ENCODE results near the gene FAHD1. TPM values are rescaled to one million over a fixed set of nuclear protein-coding genes. Genes with fewer than 3 reads are reported as not detected.

The FAHD1 gene
- total RNA-seq, 1 donor = 51.8 TPM

DNA sequence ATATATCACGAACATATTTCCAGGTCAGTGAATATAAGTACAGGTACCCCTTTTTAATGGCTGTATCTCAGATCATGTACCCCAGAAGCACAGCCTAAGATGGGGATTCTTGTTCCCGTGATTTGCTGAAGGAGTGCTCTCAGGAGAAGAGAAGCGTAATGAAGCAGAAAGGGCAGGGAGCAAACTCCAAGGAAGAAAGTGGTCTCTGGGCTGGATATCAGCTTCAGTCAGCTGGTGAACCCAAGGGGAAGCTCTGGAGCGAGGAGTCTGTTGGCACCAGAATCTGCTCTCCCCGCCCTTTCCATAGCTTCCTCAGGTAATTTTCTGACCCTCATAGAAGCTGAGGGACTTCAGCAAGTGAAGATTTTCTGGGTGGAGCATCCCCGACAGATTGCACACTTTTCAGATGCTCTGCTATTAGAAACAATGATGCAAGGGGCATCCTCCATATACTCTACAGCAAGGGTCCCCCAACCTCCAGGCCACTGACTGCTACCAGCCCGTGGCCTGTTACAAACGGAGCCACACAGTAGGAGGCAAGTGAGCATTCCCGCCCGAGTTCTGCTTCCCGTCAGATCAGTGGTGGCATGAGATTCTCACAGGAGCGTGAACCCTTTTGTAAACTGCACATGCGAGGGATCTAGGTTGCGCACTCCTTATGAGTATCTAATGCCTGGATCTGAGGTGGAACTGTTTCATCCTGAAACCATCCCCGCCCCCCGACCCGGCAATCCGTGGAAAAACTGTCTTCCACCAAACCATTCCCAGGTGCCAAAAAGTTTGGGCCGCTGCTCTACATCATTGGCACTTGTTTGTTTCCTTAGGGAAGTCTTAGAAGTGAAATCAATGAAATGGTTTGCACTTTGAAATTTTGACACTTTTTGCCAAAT is 4.4 kb downstream of the FAHD1 start:
- DNase-seq (ENCODE audit: low read depth) = no peak
- no peak overlapping the region for H3K4me3 ChIP-seq (ENCODE audit: low read depth, low read length)
- TF ChIP-seq, protein P1, sequence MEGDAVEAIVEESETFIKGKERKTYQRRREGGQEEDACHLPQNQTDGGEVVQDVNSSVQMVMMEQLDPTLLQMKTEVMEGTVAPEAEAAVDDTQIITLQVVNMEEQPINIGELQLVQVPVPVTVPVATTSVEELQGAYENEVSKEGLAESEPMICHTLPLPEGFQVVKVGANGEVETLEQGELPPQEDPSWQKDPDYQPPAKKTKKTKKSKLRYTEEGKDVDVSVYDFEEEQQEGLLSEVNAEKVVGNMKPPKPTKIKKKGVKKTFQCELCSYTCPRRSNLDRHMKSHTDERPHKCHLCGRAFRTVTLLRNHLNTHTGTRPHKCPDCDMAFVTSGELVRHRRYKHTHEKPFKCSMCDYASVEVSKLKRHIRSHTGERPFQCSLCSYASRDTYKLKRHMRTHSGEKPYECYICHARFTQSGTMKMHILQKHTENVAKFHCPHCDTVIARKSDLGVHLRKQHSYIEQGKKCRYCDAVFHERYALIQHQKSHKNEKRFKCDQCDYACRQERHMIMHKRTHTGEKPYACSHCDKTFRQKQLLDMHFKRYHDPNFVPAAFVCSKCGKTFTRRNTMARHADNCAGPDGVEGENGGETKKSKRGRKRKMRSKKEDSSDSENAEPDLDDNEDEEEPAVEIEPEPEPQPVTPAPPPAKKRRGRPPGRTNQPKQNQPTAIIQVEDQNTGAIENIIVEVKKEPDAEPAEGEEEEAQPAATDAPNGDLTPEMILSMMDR (IDR thresholded peaks at IDR 0.05; ENCODE audit: insufficient read depth, low read depth, low read length) = no peak

DNA sequence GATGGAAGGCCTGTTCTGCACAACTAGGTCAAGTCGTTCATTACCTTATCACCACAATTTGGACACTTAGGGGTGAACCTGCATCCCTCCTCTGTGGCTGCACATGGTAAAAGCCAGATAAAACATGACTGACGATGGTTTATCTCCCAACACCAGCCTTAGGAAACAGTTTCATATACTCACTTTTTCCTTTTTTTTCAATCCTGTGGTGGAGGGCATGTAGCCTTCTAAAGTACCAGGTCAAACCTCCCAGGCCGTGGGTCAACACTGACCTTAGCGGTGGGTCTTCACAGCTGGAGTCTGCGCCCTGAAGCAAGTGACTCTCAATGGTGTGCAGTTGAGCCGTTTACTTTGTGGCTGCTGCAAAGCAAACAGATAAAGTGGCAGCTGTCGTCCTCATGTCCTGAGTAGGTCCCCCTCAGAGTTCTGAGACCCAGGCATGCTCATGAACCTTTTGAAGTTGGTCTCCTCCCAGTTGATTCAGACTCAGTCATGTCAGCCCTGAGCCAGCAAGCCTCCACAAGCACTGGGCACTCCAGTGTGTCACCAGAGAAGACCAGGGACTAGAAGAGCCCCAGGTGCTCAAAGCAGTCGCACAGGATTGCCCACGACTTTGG is 5.9 kb downstream of the FAHD1 start:
- H3K4me3 ChIP-seq (ENCODE audit: low read depth, low read length) = no peak overlapping the region

DNA sequence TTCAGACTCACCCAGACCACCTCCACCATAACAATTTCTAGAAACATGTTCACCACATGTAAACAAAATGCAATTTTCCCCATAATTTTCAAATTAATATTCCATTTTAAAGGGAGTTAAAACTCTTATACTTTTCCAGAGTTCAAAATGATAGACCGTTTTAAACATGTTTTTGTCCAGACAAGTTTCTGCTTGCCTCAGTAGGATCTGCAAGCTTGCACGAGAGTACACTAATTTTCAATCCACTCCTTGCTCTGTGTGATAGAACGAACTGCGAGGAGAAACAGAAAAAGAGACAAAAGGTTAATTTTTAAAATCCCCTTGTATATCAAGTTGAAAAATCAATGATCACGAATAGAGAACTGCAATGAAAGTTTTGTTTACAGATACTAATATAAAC is 7.1 kb downstream of the FAHD1 start:
- DNase-seq (ENCODE audit: low read depth) = no peak
- TF ChIP-seq, protein P1 (IDR thresholded peaks at IDR 0.05; ENCODE audit: insufficient read depth, low read depth, low read length) = no peak
- no peak overlapping the region for H3K4me3 ChIP-seq (ENCODE audit: low read depth, low read length)

More for the DNA sequence above, 5.9 kb downstream of the FAHD1 start:
- no peak for DNase-seq (ENCODE audit: low read depth)
- TF ChIP-seq, protein P1 (IDR thresholded peaks at IDR 0.05; ENCODE audit: insufficient read depth, low read depth, low read length) = no peak

DNA sequence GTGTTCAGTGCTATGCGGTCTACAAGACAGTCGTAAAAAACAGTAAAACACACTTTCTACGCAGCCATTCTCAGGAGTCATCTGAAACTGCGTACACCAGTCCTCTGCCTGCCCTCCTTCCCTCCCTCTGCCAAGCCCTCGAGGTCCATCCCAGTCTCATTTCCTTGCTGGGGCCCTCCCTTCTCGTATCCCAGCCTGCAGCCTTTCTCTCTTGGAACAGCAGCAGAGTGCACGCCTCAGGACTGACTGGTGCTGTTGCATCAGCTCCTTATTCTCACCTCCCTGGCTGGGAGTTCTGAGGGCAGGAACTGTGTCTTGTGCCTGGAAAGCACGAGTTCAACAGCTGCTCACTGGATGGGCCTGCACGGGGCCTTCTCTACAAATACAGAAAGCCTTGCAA is 12.5 kb downstream of the FAHD1 start:
- no peak overlapping the region for H3K4me3 ChIP-seq (ENCODE audit: low read depth, low read length)
- DNase-seq (ENCODE audit: low read depth) = peak; percentile 91
- TF ChIP-seq, protein P1 (IDR thresholded peaks at IDR 0.05; ENCODE audit: insufficient read depth, low read depth, low read length) = no peak

DNA sequence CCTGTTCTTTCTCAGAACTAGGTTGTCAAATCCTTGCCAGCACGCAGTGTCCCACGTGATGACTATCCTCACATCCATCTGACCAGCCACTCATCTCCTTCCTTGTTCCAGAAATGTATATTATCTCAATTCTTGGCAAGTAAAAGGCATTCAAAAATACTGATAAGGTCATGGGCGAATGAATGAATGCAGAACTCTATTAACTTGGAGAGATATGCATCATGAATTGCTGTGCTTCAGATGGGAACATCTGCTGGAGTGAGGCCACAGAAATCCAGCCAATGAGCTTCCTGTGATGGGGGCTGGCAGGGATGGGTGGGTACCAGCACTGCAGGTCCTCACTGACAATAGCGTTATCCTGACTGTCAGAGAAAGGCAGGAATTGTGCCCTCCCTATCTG is 19.0 kb downstream of the FAHD1 start:
- H3K4me3 ChIP-seq (ENCODE audit: low read depth, low read length) = no peak overlapping the region
- DNase-seq (ENCODE audit: low read depth) = no peak
- TF ChIP-seq, protein P1 (IDR thresholded peaks at IDR 0.05; ENCODE audit: insufficient read depth, low read depth, low read length) = no peak

DNA sequence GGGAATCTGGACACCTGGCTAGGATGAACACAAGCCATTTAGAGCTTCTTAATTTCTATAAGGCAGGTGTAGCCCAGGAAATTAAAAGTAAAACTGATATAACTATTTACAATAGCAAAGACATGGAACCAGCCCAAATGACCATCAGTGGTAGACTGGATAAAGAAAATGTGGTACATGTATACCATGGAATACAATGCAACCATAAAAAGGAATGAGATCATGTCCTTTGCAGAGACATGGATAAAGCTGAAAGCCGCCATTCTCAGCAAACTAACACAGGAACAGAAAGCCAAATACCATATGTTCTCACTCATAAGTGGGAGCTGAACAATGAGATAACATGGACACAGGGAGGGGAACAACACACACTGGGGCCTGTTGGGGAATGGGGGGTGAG is 19.4 kb downstream of the FAHD1 start:
- no peak for DNase-seq (ENCODE audit: low read depth)
- TF ChIP-seq, protein P1 (IDR thresholded peaks at IDR 0.05; ENCODE audit: insufficient read depth, low read depth, low read length) = no peak
- H3K4me3 ChIP-seq (ENCODE audit: low read depth, low read length) = no peak overlapping the region

Measured in fibroblast of villous mesenchyme (primary cell).